HepG2 (cell line): ENCODE data around the gene AARS2. TPM values are rescaled to one million over a fixed set of nuclear protein-coding genes. Genes with fewer than 3 reads are reported as not detected.

Experiments used
- AGO2 ChIP-seq: fragments of 200-400 bp; formaldehyde crosslinking; optimal IDR thresholded peaks from 2 replicates; pipeline ENCODE3; 2017; ENCODE audit warnings: mild to moderate bottlenecking, low read depth, low read length, moderate library complexity
- ARNT2 ChIP-seq: sonication (generic); formaldehyde crosslinking; IDR thresholded peaks from 2 replicates; pipeline ENCODE4 v1.8.0; 2022; ENCODE audit warnings: mild to moderate bottlenecking, low read depth, missing genetic modification reagents, moderate library complexity
- HOMEZ ChIP-seq: IDR thresholded peaks from 2 replicates; pipeline ENCODE4 v1.6.1; 2016; ENCODE audit warnings: low read depth
- NCOR1 ChIP-seq: fragments of 200-600 bp; sonication (generic); IDR thresholded peaks from 2 replicates; pipeline ENCODE4 v1.7.0; 2017; ENCODE audit warnings: antibody characterized with exemption, low read length, borderline replicate concordance
- PRDM15 ChIP-seq: sonication (generic); formaldehyde crosslinking; IDR thresholded peaks from 2 replicates; pipeline ENCODE4 v1.4.0; 2020; ENCODE audit warnings: missing genetic modification reagents
- SIN3B ChIP-seq: fragments of 150-350 bp; IDR thresholded peaks from 2 replicates; pipeline ENCODE4 v1.6.1; 2014; ENCODE audit warnings: low read length
- SMARCC2 ChIP-seq: fragments of 450-650 bp; IDR thresholded peaks from 2 replicates; pipeline ENCODE4 v1.6.1; 2017; ENCODE audit warnings: antibody characterized with exemption, mild to moderate bottlenecking
- ZBTB20 ChIP-seq: sonication (generic); formaldehyde crosslinking; IDR thresholded peaks from 2 replicates; pipeline ENCODE4 v1.8.1; 2023; ENCODE audit warnings: missing genetic modification reagents, low read depth, mild to moderate bottlenecking, borderline replicate concordance
- ZBTB7A ChIP-seq: sonication (generic); formaldehyde crosslinking; IDR thresholded peaks from 2 replicates; pipeline ENCODE4 v1.8.0; 2022; ENCODE audit warnings: mild to moderate bottlenecking, missing genetic modification reagents
- ZFP41 ChIP-seq: sonication (generic); formaldehyde crosslinking; IDR thresholded peaks from 2 replicates; pipeline ENCODE4 v1.4.0; 2020; ENCODE audit warnings: mild to moderate bottlenecking, missing genetic modification reagents, borderline replicate concordance
- ZNF280B ChIP-seq: sonication (generic); formaldehyde crosslinking; IDR thresholded peaks from 2 replicates; pipeline ENCODE4 v1.5.0; 2020; ENCODE audit warnings: missing genetic modification reagents, mild to moderate bottlenecking, borderline replicate concordance
- ZNF430 ChIP-seq: sonication (generic); formaldehyde crosslinking; IDR thresholded peaks from 2 replicates; pipeline ENCODE4 v1.9.0; 2021; ENCODE audit warnings: mild to moderate bottlenecking, missing genetic modification reagents
- ZNF44 ChIP-seq: sonication (generic); formaldehyde crosslinking; IDR thresholded peaks from 2 replicates; pipeline ENCODE4 v1.5.1; 2020; ENCODE audit warnings: mild to moderate bottlenecking, missing genetic modification reagents
- ZNF510 ChIP-seq: sonication (generic); formaldehyde crosslinking; IDR thresholded peaks from 2 replicates; pipeline ENCODE4 v1.4.0; 2020; ENCODE audit warnings: low read depth, mild to moderate bottlenecking, missing genetic modification reagents
- ZNF576 ChIP-seq: sonication (generic); formaldehyde crosslinking; IDR thresholded peaks from 2 replicates; pipeline ENCODE4 v1.4.0; 2020; ENCODE audit warnings: mild to moderate bottlenecking, missing genetic modification reagents
- ZNF614 ChIP-seq: IDR thresholded peaks from 2 replicates; pipeline ENCODE4 v1.6.1; 2018; ENCODE audit warnings: missing biosample characterization, missing genetic modification reagents, inconsistent platforms, borderline replicate concordance
- ZNF691 ChIP-seq: sonication (generic); formaldehyde crosslinking; IDR thresholded peaks from 2 replicates; pipeline ENCODE4 v1.4.0; 2020; ENCODE audit warnings: missing genetic modification reagents, low read depth, mild to moderate bottlenecking, borderline replicate concordance
- ZNF784 ChIP-seq: sonication (generic); formaldehyde crosslinking; IDR thresholded peaks from 2 replicates; pipeline ENCODE4 v1.5.1; 2020; ENCODE audit warnings: missing genetic modification reagents, mild to moderate bottlenecking, borderline replicate concordance
- ZNF792 ChIP-seq: IDR thresholded peaks from 2 replicates; pipeline ENCODE4 v1.6.1; 2016
- polyA plus RNA-seq, 8 experiments: library from polyadenylated mRNA; depleted of rRNA in 3 of 8; stranded (reverse) in 7 of 8; unstranded in 1 of 8; fragments of >200 nt; fragmentation: Illumina TruSeq in 4 of 8; extraction: Trizol in 4 of 8; gene quantifications; 2 replicates each; pipeline versions ENCODE4 v1.2.1 to v1.2.3, GENCODE V29; 2011 to 2016; ENCODE audit warnings: low read depth in 4 of 8, missing spikeins in 1 of 8, mixed read lengths in 1 of 8; ENCODE audit not compliant: insufficient read depth in 1 of 8
- total RNA-seq, 5 experiments: library from RNA; depleted of rRNA; stranded (reverse); fragments of >200 nt; fragmentation: Illumina TruSeq; extraction: Trizol; gene quantifications; 2 replicates each; pipeline ENCODE4 v1.2.3, GENCODE V29; 2016; ENCODE audit warnings: low read depth in 1 of 5

Gene AARS2
- total and polyA plus RNA-seq, 2 of the 13 experiments (the other 11 are each of a cell fraction or from before 2014, with no cell fraction given) = 7.5 to 24.1 TPM

- TF ChIP-seq HOMEZ (CRISPR knock-in tag) (no peak), ZFP41 (CRISPR knock-in tag) (peak; percentile 93; the same call in 1 of the 2 replicates), SMARCC2 (no peak), ZNF691 (CRISPR knock-in tag) (peak; percentile 46), ZBTB20 (no peak; the same call in 1 of the 2 replicates), ZNF430 (peak; percentile 74; the same call in 1 of the 2 replicates), ZNF792 (peak; percentile 23; the same call in 1 of the 2 replicates), ZNF44 (no peak), ZNF576 (0 out of 2 replicates have a peak, but pooled peaks have one; percentile 48), NCOR1 (no peak), ZBTB7A (CRISPR knock-in tag) (peak; percentile 90), SIN3B (no peak), ZNF510 (CRISPR knock-in tag) (no peak), ZNF784 (CRISPR knock-in tag) (0 out of 2 replicates have a peak, but pooled peaks have one; percentile 24), AGO2 (peak; percentile 83), ZNF614 (CRISPR knock-in tag) (no peak), ZNF280B (CRISPR knock-in tag) (no peak; the same call in 1 of the 2 replicates), ARNT2 (CRISPR knock-in tag) (peak; percentile 86), PRDM15 (peak; percentile 63; the same call in 1 of the 2 replicates)
Observed at GRCh38 chr6:44265007-44265721, 48.0 kb downstream of the AARS2 start, which contains the start of gene NFKBIE (continued).
